Measurements from ENCODE around the gene TMPRSS7. TPM values are rescaled to one million over a fixed set of nuclear protein-coding genes. Genes with fewer than 3 reads are reported as not detected.

The TMPRSS7 gene
- polyA plus RNA-seq, 1 donor (not counting 4 experiments of a cell fraction or from before 2014, with no cell fraction given): 0.18 TPM

DNA sequence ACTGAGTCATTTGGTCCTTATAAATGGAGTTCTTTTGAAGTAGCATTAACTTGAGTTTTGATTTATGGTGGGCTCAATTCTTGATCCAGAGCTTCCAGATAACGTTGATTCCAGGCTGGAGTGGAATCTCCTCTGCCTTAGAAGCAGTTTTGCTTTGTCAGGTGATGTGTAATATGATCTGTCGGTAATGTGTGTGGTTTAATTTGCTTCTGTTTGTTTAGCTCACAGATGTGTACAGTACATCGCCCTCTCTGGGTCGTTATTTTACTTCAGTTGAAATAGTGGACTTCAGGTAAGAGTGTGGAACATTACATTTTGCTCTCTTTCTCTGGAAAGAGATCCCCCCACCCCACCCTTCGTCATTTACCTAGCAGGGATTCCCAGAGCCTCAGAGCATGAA lies 74.8 kb downstream of the TMPRSS7 start:
- Histone ChIP-seq H3K9ac (ENCODE audit: control insufficient read depth, extremely low read depth, insufficient read depth, low read length) (no peak overlapping the region), H3K9me1 (ENCODE audit: control insufficient read depth, extremely low read depth, insufficient read depth, low read length) (no peaks in the 10 kb centered on the region), H3K4me3 (ENCODE audit: control insufficient read depth in 2 of 3, extremely low read depth in 1 of 3, insufficient read depth in 2 of 3, low read depth in 1 of 3, low read length in 3 of 3) (no peak overlapping the region), H3K36me3 (ENCODE audit: control insufficient read depth in 2 of 2, extremely low read depth in 1 of 2, insufficient read depth in 2 of 2, low read length in 2 of 2) (peaks cover 37 to 39% of the 10 kb centered on the region in 2 experiments), H3K27ac (ENCODE audit: control insufficient read depth, insufficient read depth, low read length) (no peak overlapping the region), H3K4me2 (ENCODE audit: control insufficient read depth, extremely low read depth, insufficient read depth, low read depth, low read length) (no peak overlapping the region), H3K4me1 (ENCODE audit: control insufficient read depth, extremely low read depth, insufficient read depth, low read length) (no peaks in the 10 kb centered on the region), H4K20me1 (ENCODE audit: control insufficient read depth, extremely low read depth, insufficient read depth, low read length) (no peaks in the 10 kb centered on the region), H2AFZ (ENCODE audit: control insufficient read depth, low read length) (no peak overlapping the region), H3K27me3 (ENCODE audit: control insufficient read depth, extremely low read depth, insufficient read depth, low read length) (no peaks in the 10 kb centered on the region), H3K79me2 (ENCODE audit: control insufficient read depth, insufficient read depth, low read length) (no peaks in the 10 kb centered on the region), H3K9me3 (ENCODE audit: control insufficient read depth, low read depth, low read length) (no peaks in the 10 kb centered on the region)
- dilution Hi-C loops (cut with MboI; ENCODE audit: extremely low pct_ligation_motif_present, low sequenced_read_pairs): no loop called here
- TF ChIP-seq EZH2 (IDR thresholded peaks at IDR 0.05; ENCODE audit: low read length) (no peak), CTCF (optimal IDR thresholded peaks at IDR 0.05 in 1 of 3, IDR thresholded peaks at IDR 0.05 in 1 of 3, conservative IDR thresholded peaks at IDR 0.05 in 1 of 3; ENCODE audit: extremely low read depth in 1 of 3, insufficient read depth in 2 of 3, low read length in 3 of 3) (no peak)
- DNase-seq (ENCODE audit: low read depth, low spot score) (no peak), FAIRE-seq (no peak)

GRCh38 chr3:112111785-112112402 lies 77.4 kb downstream of the TMPRSS7 start:
- dilution Hi-C loops (cut with MboI; ENCODE audit: extremely low pct_ligation_motif_present, low sequenced_read_pairs): no loop called here
- Histone ChIP-seq H3K4me3 (ENCODE audit: control insufficient read depth in 2 of 3, extremely low read depth in 1 of 3, insufficient read depth in 2 of 3, low read depth in 1 of 3, low read length in 3 of 3) (no peak overlapping the region), H3K4me1 (ENCODE audit: control insufficient read depth, extremely low read depth, insufficient read depth, low read length) (no peaks in the 10 kb centered on the region), H3K9me3 (ENCODE audit: control insufficient read depth, low read depth, low read length) (no peaks in the 10 kb centered on the region), H3K79me2 (ENCODE audit: control insufficient read depth, insufficient read depth, low read length) (no peaks in the 10 kb centered on the region), H3K27me3 (ENCODE audit: control insufficient read depth, extremely low read depth, insufficient read depth, low read length) (no peaks in the 10 kb centered on the region), H3K36me3 (ENCODE audit: control insufficient read depth in 2 of 2, extremely low read depth in 1 of 2, insufficient read depth in 2 of 2, low read length in 2 of 2) (peaks cover 26 to 33% of the 10 kb centered on the region in 2 experiments), H3K4me2 (ENCODE audit: control insufficient read depth, extremely low read depth, insufficient read depth, low read depth, low read length) (no peak overlapping the region), H2AFZ (ENCODE audit: control insufficient read depth, low read length) (no peak overlapping the region), H3K9ac (ENCODE audit: control insufficient read depth, extremely low read depth, insufficient read depth, low read length) (no peak overlapping the region), H3K27ac (ENCODE audit: control insufficient read depth, insufficient read depth, low read length) (no peak overlapping the region), H4K20me1 (ENCODE audit: control insufficient read depth, extremely low read depth, insufficient read depth, low read length) (no peaks in the 10 kb centered on the region), H3K9me1 (ENCODE audit: control insufficient read depth, extremely low read depth, insufficient read depth, low read length) (no peaks in the 10 kb centered on the region)
- DNase-seq (ENCODE audit: low read depth, low spot score) (no peak), FAIRE-seq (peak; percentile 87)
- TF ChIP-seq EZH2 (IDR thresholded peaks at IDR 0.05; ENCODE audit: low read length) (no peak), CTCF (optimal IDR thresholded peaks at IDR 0.05 in 1 of 3, IDR thresholded peaks at IDR 0.05 in 1 of 3, conservative IDR thresholded peaks at IDR 0.05 in 1 of 3; ENCODE audit: extremely low read depth in 1 of 3, insufficient read depth in 2 of 3, low read length in 3 of 3) (peak; percentile 83 to 94 (median 86))
